Skeletal muscle satellite cell (primary cell): ENCODE results near the gene RFNG.

ENCODE experiments used
- H3K27me3 ChIP-seq: 2 replicates; pipeline ENCODE4 v1.7.0; 2013; ENCODE audit warnings: low read length; ENCODE audit not compliant: control insufficient read depth, insufficient read depth
- H3K36me3 ChIP-seq: 2 replicates; pipeline ENCODE4 v1.7.0; 2013; ENCODE audit warnings: mild to moderate bottlenecking, control low read depth, low read length; ENCODE audit not compliant: insufficient read depth
- H3K4me1 ChIP-seq: 2 replicates; pipeline ENCODE4 v1.7.0; 2013; ENCODE audit warnings: low read length; ENCODE audit not compliant: control insufficient read depth, insufficient read depth
- H3K4me2 ChIP-seq: 2 replicates; pipeline ENCODE4 v1.7.0; 2013; ENCODE audit warnings: mild to moderate bottlenecking, low read length
- H3K4me3 ChIP-seq: 2 replicates; pipeline ENCODE4 v1.7.0; 2013; ENCODE audit warnings: low read length
- H3K9ac ChIP-seq: 2 replicates; pipeline ENCODE4 v1.7.0; 2013; ENCODE audit warnings: mild to moderate bottlenecking, low read depth, low read length, moderate library complexity
- H3K9me3 ChIP-seq: replicated peaks from 2 replicates; pipeline ENCODE4 v1.7.0; 2013; ENCODE audit warnings: mild to moderate bottlenecking, control low read depth, low read length

The RFNG gene

GRCh38 chr17:82022310-82022980 is 29.2 kb downstream of the RFNG start, which contains the start of gene CENPX:
CENPX (minus strand) TSS chr17:82022878; CDS start chr17:82022861, 17 bp downstream.
- H3K27me3 ChIP-seq: no peaks in the 10 kb centered on the region
- peaks cover 8% of the 10 kb centered on the region for H3K36me3 ChIP-seq
- peak within 1 kb of the TSS; percentile 96 for H3K4me3 ChIP-seq
- H3K4me2 ChIP-seq: peak within 1 kb of the TSS; percentile 100
- no peaks in the 10 kb centered on the region for H3K9me3 ChIP-seq
- peak within 1 kb of the TSS; percentile 87 for H3K9ac ChIP-seq
- H3K4me1 ChIP-seq: peaks cover 25% of the 10 kb centered on the region

- no peaks in the 10 kb centered on the region for H3K9me3 ChIP-seq
- peaks cover 25% of the 10 kb centered on the region for H3K4me1 ChIP-seq
- peak overlapping the region; percentile 96 for H3K4me3 ChIP-seq
- peak overlapping the region; percentile 92 for H3K4me2 ChIP-seq
- H3K36me3 ChIP-seq: peaks cover 8% of the 10 kb centered on the region
- peak overlapping the region; percentile 87 for H3K9ac ChIP-seq
- no peaks in the 10 kb centered on the region for H3K27me3 ChIP-seq
These were observed 29.7 kb downstream of the RFNG start for GRCh38 chr17:82021900-82022309.

- H3K36me3 ChIP-seq: peaks cover 8% of the 10 kb centered on the region
- peak overlapping the region; percentile 92 for H3K4me2 ChIP-seq
- H3K4me1 ChIP-seq: peaks cover 25% of the 10 kb centered on the region
- no peaks in the 10 kb centered on the region for H3K9me3 ChIP-seq
- peak overlapping the region; percentile 87 for H3K9ac ChIP-seq
- no peaks in the 10 kb centered on the region for H3K27me3 ChIP-seq
- peak overlapping the region; percentile 96 for H3K4me3 ChIP-seq
These were observed 30.3 kb downstream of the RFNG start for GRCh38 chr17:82021107-82021899.

- Histone ChIP-seq H3K9me3 (no peaks in the 10 kb centered on the region), H3K4me3 (no peak overlapping the region), H3K4me2 (peak overlapping the region; percentile 92), H3K4me1 (peaks cover 25% of the 10 kb centered on the region), H3K36me3 (peaks cover 8% of the 10 kb centered on the region), H3K27me3 (no peaks in the 10 kb centered on the region), H3K9ac (no peak overlapping the region)
These were observed 31.0 kb downstream of the RFNG start for GRCh38 chr17:82020572-82021106.

GRCh38 chr17:82019690-82020571 is 31.7 kb downstream of the RFNG start:
- no peaks in the 10 kb centered on the region for H3K27me3 ChIP-seq
- H3K4me1 ChIP-seq: peaks cover 25% of the 10 kb centered on the region
- H3K9me3 ChIP-seq: no peaks in the 10 kb centered on the region
- no peak overlapping the region for H3K9ac ChIP-seq
- H3K4me3 ChIP-seq: no peak overlapping the region
- H3K36me3 ChIP-seq: peaks cover 8% of the 10 kb centered on the region
- H3K4me2 ChIP-seq: no peak overlapping the region

- H3K36me3 ChIP-seq: peaks cover 8% of the 10 kb centered on the region
- H3K27me3 ChIP-seq: no peaks in the 10 kb centered on the region
- H3K4me2 ChIP-seq: no peak overlapping the region
- H3K4me1 ChIP-seq: peaks cover 22% of the 10 kb centered on the region
- no peak overlapping the region for H3K9ac ChIP-seq
- no peak overlapping the region for H3K4me3 ChIP-seq
- H3K9me3 ChIP-seq: no peaks in the 10 kb centered on the region
These were observed 32.5 kb downstream of the RFNG start for GRCh38 chr17:82018989-82019689.

GRCh38 chr17:82018152-82018988 is 33.2 kb downstream of the RFNG start:
- no peaks in the 10 kb centered on the region for H3K9me3 ChIP-seq
- H3K36me3 ChIP-seq: peaks cover 8% of the 10 kb centered on the region
- H3K27me3 ChIP-seq: no peaks in the 10 kb centered on the region
- peaks cover 16% of the 10 kb centered on the region for H3K4me1 ChIP-seq
- H3K4me3 ChIP-seq: no peak overlapping the region
- H3K4me2 ChIP-seq: no peak overlapping the region
- no peak overlapping the region for H3K9ac ChIP-seq

- Histone ChIP-seq H3K4me3 (no peak overlapping the region), H3K36me3 (peaks cover 8% of the 10 kb centered on the region), H3K9me3 (no peaks in the 10 kb centered on the region), H3K4me2 (no peak overlapping the region), H3K4me1 (peaks cover 16% of the 10 kb centered on the region), H3K27me3 (no peaks in the 10 kb centered on the region), H3K9ac (no peak overlapping the region)
These were observed 33.9 kb downstream of the RFNG start for GRCh38 chr17:82017612-82018151.

GRCh38 chr17:82016875-82017459 is 34.6 kb downstream of the RFNG start:
- Histone ChIP-seq H3K27me3 (no peaks in the 10 kb centered on the region), H3K4me3 (no peak overlapping the region), H3K4me1 (peaks cover 13% of the 10 kb centered on the region), H3K4me2 (no peak overlapping the region), H3K9ac (no peak overlapping the region), H3K36me3 (peaks cover 8% of the 10 kb centered on the region), H3K9me3 (no peaks in the 10 kb centered on the region)
